ENCODE data around the gene SKIC8. TPM values are rescaled to one million over a fixed set of nuclear protein-coding genes. Genes with fewer than 3 reads are reported as not detected.

The SKIC8 gene
- total RNA-seq: 43.2 and 46.0 TPM in 2 replicates

- ChIA-PET POLR2A (interaction anchor here (0.6 to 2.8 kb wide), 15 partner anchors 8 to 678 kb away, joined by 3 to 30 read pairs (median 4); partner anchors contain the start of genes DNAJA4, IDH3A, IREB2 and PSMA4), CTCF (interaction anchor here (1.3 kb wide), 1 partner anchor 191 kb away, joined by 4 read pairs; no protein-coding TSS in a partner anchor)
Observed at GRCh38 chr15:78299101-78299930, at the start of gene SKIC8. Gene SKIC8 (minus strand): TSS chr15:78299609. CDS start chr15:78295686, 3,923 bp downstream.

DNA sequence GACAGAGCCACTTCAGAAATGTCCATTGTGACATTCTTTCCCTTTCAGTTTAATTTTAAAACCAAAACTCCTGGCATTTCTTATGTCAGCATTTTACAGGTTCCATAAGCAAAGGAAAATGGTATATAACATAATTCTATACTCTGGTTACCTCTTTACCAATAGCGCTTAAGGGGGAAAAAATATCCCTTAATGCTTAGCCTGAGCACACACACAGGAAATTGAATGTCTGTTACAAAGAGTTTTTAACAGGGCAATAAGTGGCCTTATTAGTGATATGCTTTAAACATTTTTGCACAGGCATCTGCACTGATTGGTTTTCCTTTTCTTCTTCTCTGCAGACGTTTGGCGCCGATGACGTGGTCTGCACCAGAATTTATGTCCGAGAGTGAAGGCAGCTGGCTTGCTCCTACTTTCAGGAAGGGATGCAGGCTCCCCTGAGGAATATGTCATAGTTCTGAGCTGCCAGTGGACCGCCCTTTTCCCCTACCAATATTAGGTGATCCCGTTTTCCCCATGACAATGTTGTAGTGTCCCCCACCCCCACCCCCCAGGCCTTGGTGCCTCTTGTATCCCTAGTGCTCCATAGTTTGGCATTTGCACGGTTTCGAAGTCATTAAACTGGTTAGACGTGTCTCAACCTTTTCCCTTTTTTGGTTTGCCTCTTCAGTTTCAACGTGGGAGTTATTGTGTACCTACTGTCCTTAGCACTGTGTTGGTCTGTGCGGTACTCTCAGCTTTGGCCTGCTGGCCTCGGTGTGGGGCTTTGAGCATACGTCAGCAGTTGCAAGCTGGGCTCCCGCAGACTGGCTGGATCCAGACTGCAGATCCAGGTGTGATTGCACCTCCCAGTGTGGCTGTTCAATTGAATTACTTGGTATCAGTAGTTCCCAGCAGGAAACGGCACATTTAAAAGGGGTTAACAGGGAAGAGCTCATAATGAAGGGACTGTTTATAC lies 48.5 kb upstream of the SKIC8 start:
- Mint-ChIP-seq H3K27ac (no peak overlapping the region), H3K4me3 (no peak overlapping the region), H3K36me3 (ENCODE audit: low read depth) (no peaks in the 10 kb centered on the region), H3K9me3 (no peaks in the 10 kb centered on the region), H3K4me1 (no peaks in the 10 kb centered on the region), H3K27me3 (peaks cover 14% of the 10 kb centered on the region)
- TF ChIP-seq CTCF (IDR thresholded peaks at IDR 0.05): no peak
- DNase-seq: no peak
- CTCF ChIA-PET: no interaction called here
- ATAC-seq (ENCODE audit: low read depth): no peak
- intact Hi-C loops (cut with micrococcal nuclease): no loop called here
- POLR2A ChIA-PET: no interaction called here

More at GRCh38 chr15:78299101-78299930, at the start of gene SKIC8:
- DNase-seq (peak; percentile 89), ATAC-seq (ENCODE audit: low read depth) (peak; percentile 97)
- no peaks in the 10 kb centered on the region for H3K27me3 Mint-ChIP-seq
- peaks cover 18% of the 10 kb centered on the region for H3K36me3 Mint-ChIP-seq (ENCODE audit: low read depth)
- no peak for TF ChIP-seq CTCF (IDR thresholded peaks at IDR 0.05)
- intact Hi-C loops (cut with micrococcal nuclease): loop anchor here (1.0 to 2.0 kb wide), 2 partner anchors 35 to 138 kb away; partner anchors contain the start of gene DNAJA4
- no peaks in the 10 kb centered on the region for H3K9me3 Mint-ChIP-seq
- H3K27ac Mint-ChIP-seq: peak within 1 kb of the TSS; percentile 87
- peaks cover 23% of the 10 kb centered on the region for H3K4me1 Mint-ChIP-seq
- peak within 1 kb of the TSS; percentile 98 for H3K4me3 Mint-ChIP-seq

DNA sequence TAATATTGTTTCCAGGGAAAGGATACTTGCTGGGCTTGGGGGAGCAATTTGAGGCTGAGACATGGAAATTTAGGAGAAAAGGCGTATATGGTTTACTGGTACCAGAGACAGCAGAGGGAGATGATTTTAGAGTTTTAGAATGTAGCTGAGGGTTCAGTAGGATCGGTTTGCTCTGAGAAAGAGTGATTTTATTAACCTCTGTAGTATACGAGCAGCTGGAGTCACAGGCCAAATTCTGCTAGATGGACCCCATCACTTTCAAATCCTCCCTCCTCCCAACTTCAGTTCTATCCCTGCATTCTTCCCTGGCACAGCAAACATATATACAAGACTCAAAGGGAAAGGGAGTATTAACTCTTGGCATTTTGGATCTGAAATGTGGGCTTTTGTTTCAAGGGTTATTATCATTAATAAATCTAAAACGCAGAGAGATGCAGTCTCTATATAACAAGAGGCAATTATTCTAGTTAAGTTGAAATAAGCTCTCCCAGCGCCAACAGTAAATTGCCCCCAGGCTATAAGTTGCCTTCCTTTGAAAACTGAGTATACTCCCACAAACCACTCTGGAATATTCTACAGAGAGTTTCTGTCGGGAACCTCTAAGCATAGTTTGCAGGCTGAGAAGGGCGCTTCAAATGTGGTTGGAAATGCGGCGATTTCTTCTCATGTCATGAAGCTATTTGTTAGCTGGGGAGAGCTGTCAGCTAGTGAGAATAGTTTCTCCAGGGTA lies 46.2 kb upstream of the SKIC8 start:
- H3K27me3 Mint-ChIP-seq: peaks cover 31% of the 10 kb centered on the region
- ChIA-PET POLR2A (interaction anchor here (0.7 kb wide), 1 partner anchor 8 kb away, joined by 3 read pairs; no protein-coding TSS in a partner anchor), CTCF (no interaction called here)
- DNase-seq (no peak), ATAC-seq (ENCODE audit: low read depth) (no peak)
- H3K36me3 Mint-ChIP-seq (ENCODE audit: low read depth): no peaks in the 10 kb centered on the region
- no peaks in the 10 kb centered on the region for H3K9me3 Mint-ChIP-seq
- intact Hi-C loops (cut with micrococcal nuclease): no loop called here
- no peaks in the 10 kb centered on the region for H3K4me1 Mint-ChIP-seq
- H3K4me3 Mint-ChIP-seq: no peak overlapping the region
- no peak overlapping the region for H3K27ac Mint-ChIP-seq
- no peak for TF ChIP-seq CTCF (IDR thresholded peaks at IDR 0.05)

DNA sequence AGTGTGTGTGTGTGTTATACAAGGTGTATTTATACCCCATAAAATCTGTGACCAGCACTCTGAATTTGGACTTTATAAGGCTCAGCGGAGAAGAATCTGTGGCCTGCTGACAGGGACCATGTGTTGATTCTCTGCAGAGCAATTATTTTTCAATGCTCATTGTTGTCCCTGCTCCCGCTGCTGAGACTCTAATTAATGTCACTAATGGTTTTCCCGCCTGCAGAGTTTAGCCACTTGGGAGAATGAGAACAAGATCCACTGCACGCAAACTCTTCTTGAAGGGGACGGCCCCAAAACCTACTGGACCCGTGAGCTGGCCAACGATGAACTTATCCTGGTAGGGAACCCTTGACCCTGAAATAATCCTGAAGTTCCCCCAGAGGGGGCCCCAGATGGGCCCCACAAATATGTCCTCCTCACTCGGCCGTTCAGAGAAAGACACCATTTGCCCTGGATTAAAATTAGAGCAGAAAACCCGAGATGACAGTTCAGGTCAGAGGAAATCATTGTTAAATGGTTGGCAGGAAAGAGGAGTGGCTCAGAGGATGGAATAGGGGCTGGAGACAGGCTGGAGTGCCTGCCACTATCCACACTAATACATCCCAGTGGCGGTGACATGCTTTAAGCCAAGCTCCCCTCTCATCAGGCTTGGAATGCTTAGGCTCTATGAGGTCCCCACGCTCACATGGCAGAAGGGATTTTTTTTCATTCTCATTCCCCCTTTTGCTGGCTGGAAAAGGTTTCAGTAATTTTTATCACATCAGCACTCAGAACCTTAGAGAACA lies 44.1 kb upstream of the SKIC8 start:
- Mint-ChIP-seq H3K4me3 (no peak overlapping the region), H3K36me3 (ENCODE audit: low read depth) (no peaks in the 10 kb centered on the region), H3K9me3 (no peaks in the 10 kb centered on the region), H3K27me3 (peaks cover 44% of the 10 kb centered on the region), H3K27ac (no peak overlapping the region), H3K4me1 (peaks cover 3% of the 10 kb centered on the region)
- ATAC-seq (ENCODE audit: low read depth): no peak
- TF ChIP-seq CTCF (IDR thresholded peaks at IDR 0.05): no peak
- POLR2A ChIA-PET: no interaction called here
- no peak for DNase-seq
- intact Hi-C loops (cut with micrococcal nuclease): no loop called here
- CTCF ChIA-PET: no interaction called here

All from activated B cell treated with CpG ODN at 0.5 μM for 24 hours (primary cell).